PC-9 (cell line): ENCODE data around the gene BCL2. TPM values are rescaled to one million over a fixed set of nuclear protein-coding genes. Genes with fewer than 3 reads are reported as not detected.

ENCODE experiments used
- BruUV-seq: library from RNA; stranded (reverse); fragments of 400-500 nt; replicated peaks from 2 replicates; lab custom pipeline; 2021; lab: Mats Ljungman, UMichigan
- CTCF ChIA-PET: fragments of 300-600 bp; sonication (Branson Sonifier 250); formaldehyde crosslinking; loops from one replicate; lab custom pipeline; 2022; ENCODE audit warnings: antibody characterized with exemption; lab: Charles Lee
- POLR2A ChIA-PET: fragments of 300-600 bp; sonication (Branson Sonifier 250); formaldehyde crosslinking; loops from one replicate; lab custom pipeline; 2022; ENCODE audit warnings: antibody characterized with exemption; ENCODE audit not compliant: unreplicated experiment; lab: Charles Lee
- DNase-seq, 2 experiments: peaks; one replicate each; pipeline versions ENCODE4 v3.0.0 to v3.0.0-alpha.2; 2015 to 2022; ENCODE audit warnings: mixed read lengths in 1 of 2
- H2AFZ ChIP-seq: fragments of 200-600 bp; sonication (generic); 2 replicates; pipeline ENCODE4 v1.8.1; 2017; ENCODE audit warnings: antibody characterized with exemption
- H3F3A ChIP-seq: fragments of 200-600 bp; sonication (generic); 2 replicates; pipeline ENCODE4 v1.8.1; 2017; ENCODE audit warnings: antibody characterized with exemption, mild to moderate bottlenecking, low read depth; ENCODE audit not compliant: insufficient read depth
- H3K27ac ChIP-seq: fragments of 200-600 bp; sonication (generic); 2 replicates; pipeline ENCODE4 v1.6.1; 2016; ENCODE audit warnings: mixed run types
- H3K27me3 ChIP-seq: fragments of 200-600 bp; sonication (generic); 2 replicates; pipeline ENCODE4 v1.6.1; 2016; ENCODE audit warnings: low read depth, mixed run types; ENCODE audit not compliant: insufficient read depth
- H3K36me3 ChIP-seq: fragments of 200-600 bp; sonication (generic); 2 replicates; pipeline ENCODE4 v1.6.1; 2016; ENCODE audit warnings: low read depth, mixed run types
- H3K4me1 ChIP-seq: fragments of 200-600 bp; sonication (generic); replicated peaks from 2 replicates; pipeline ENCODE4 v1.6.1; 2016; ENCODE audit warnings: mixed run types; ENCODE audit not compliant: insufficient read depth
- H3K4me2 ChIP-seq: fragments of 200-600 bp; sonication (generic); 2 replicates; pipeline ENCODE4 v1.6.1; 2017; ENCODE audit warnings: mixed run types
- H3K4me3 ChIP-seq: fragments of 200-600 bp; sonication (generic); 2 replicates; pipeline ENCODE4 v1.6.1; 2016; ENCODE audit warnings: mixed run types
- H3K79me2 ChIP-seq: fragments of 200-600 bp; sonication (generic); 2 replicates; pipeline ENCODE4 v1.6.1; 2017; ENCODE audit warnings: low read depth, mixed run types
- H3K9me2 ChIP-seq: fragments of 200-600 bp; sonication (generic); 2 replicates; pipeline ENCODE4 v1.8.1; 2017; ENCODE audit warnings: mild to moderate bottlenecking; ENCODE audit not compliant: insufficient read depth
- H3K9me3 ChIP-seq: fragments of 200-600 bp; sonication (generic); 2 replicates; pipeline ENCODE4 v1.8.1; 2016; ENCODE audit warnings: low read depth; ENCODE audit not compliant: insufficient read depth
- H4K20me1 ChIP-seq: fragments of 200-600 bp; sonication (generic); 2 replicates; pipeline ENCODE4 v1.8.1; 2017; ENCODE audit not compliant: insufficient read depth
- CTCF ChIP-seq: fragments of 200-600 bp; sonication (generic); conservative IDR thresholded peaks from 2 replicates; pipeline ENCODE4 v1.6.1; 2017; ENCODE audit warnings: mixed run types, antibody characterized with exemption, mild to moderate bottlenecking, moderate library complexity
- EZH2 ChIP-seq: fragments of 200-600 bp; sonication (generic); IDR thresholded peaks from 2 replicates; pipeline ENCODE4 v1.8.0; 2017; ENCODE audit warnings: antibody characterized with exemption, low read depth
- intact Hi-C: fragments of 100-400 bp; cut with micrococcal nuclease; formaldehyde crosslinking; loops from one replicate; pipeline ENCODE4 v1.10.0; 2022; ENCODE audit not compliant: unreplicated experiment
- total RNA-seq: library from RNA; stranded (reverse); gene quantifications from 2 replicates; pipeline ENCODE4 v1.2.3, GENCODE V29; 2021

BCL2 gene
- total RNA-seq, 1 experiment from 2014 or later = 2.0 TPM

- POLR2A ChIA-PET = no interaction called here
Measured at GRCh38 chr18:63315876-63316275, 3.7 kb downstream of the BCL2 start.

GRCh38 chr18:63315131-63315662, 4.4 kb downstream of the BCL2 start:
- no peak for DNase-seq
- Histone ChIP-seq H3K27ac (no peak overlapping the region), H3F3A (no peaks in the 10 kb centered on the region), H3K36me3 (no peaks in the 10 kb centered on the region), H3K9me3 (no peaks in the 10 kb centered on the region), H3K27me3 (no peaks in the 10 kb centered on the region), H3K79me2 (no peaks in the 10 kb centered on the region), H2AFZ (no peak overlapping the region), H4K20me1 (no peaks in the 10 kb centered on the region), H3K4me1 (peaks cover 14% of the 10 kb centered on the region; the same call in 1 of the 2 replicates), H3K4me2 (no peak overlapping the region), H3K4me3 (no peak overlapping the region), H3K9me2 (no peaks in the 10 kb centered on the region)
- no TSS peak for BruUV-seq
- intact Hi-C loops = loop anchor here (5.0 kb wide), 1 partner anchor 78 kb away; no protein-coding TSS in a partner anchor
- POLR2A ChIA-PET = no interaction called here
- no peak for TF ChIP-seq EZH2
- no peak for TF ChIP-seq CTCF
- CTCF ChIA-PET = no interaction called here

More at GRCh38 chr18:63315876-63316275, 3.7 kb downstream of the BCL2 start:
- Histone ChIP-seq H3K36me3 (no peaks in the 10 kb centered on the region), H2AFZ (no peak overlapping the region), H3K79me2 (no peaks in the 10 kb centered on the region), H4K20me1 (no peaks in the 10 kb centered on the region), H3F3A (no peaks in the 10 kb centered on the region), H3K4me3 (no peak overlapping the region), H3K4me1 (peaks cover 15% of the 10 kb centered on the region; the same call in 1 of the 2 replicates), H3K27ac (no peak overlapping the region), H3K9me3 (no peaks in the 10 kb centered on the region), H3K9me2 (no peaks in the 10 kb centered on the region), H3K27me3 (no peaks in the 10 kb centered on the region), H3K4me2 (0 out of 2 replicates have a peak overlapping the region, but pooled peaks have one; percentile 33)
- CTCF ChIA-PET = no interaction called here
- TF ChIP-seq CTCF (no peak), EZH2 (no peak)
- no peak for DNase-seq
- BruUV-seq = no TSS peak
- intact Hi-C loops = loop anchor here (5.0 kb wide), 1 partner anchor 79 kb away; no protein-coding TSS in a partner anchor

DNA sequence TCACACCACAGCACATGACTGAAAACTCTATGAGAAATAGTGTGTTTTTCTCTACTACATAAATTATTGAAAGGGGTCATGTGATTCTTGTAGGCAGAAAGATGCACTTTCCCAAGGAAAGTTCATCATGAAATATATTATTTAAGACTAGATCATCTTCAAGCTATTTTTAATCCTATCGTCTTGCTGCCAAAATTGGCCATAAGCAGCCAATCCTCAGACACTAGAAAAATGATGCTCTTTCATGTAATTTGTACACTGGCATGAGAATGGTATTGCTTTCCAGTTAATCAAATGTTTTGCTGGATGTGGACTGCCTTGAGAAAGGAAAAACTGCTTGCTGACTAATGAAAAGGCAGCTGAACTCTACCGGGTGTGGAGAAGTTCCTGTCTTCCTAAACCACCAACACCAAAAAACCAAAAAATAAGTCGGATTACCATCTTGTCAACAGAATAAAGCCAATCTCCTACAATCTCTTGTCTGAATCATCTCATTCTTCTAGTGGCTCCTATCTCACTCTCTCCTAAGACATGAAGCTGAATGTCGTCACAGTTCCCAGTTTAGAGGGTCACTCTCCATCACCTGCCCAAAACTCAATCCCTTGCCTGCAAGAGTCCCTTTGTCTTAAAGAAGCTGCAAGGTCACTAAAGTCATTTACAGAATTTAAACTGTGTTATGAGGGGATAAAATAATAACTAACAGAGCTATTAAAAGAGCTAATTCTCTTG, 5.3 kb downstream of the BCL2 start:
- Histone ChIP-seq H3K4me2 (no peak overlapping the region), H3K9me2 (no peaks in the 10 kb centered on the region), H4K20me1 (no peaks in the 10 kb centered on the region), H3K36me3 (no peaks in the 10 kb centered on the region), H3K4me3 (no peak overlapping the region), H3K9me3 (no peaks in the 10 kb centered on the region), H3K79me2 (no peaks in the 10 kb centered on the region), H3K27me3 (no peaks in the 10 kb centered on the region), H3F3A (no peaks in the 10 kb centered on the region), H2AFZ (no peak overlapping the region; the same call in 1 of the 2 replicates), H3K4me1 (peaks cover 14% of the 10 kb centered on the region; the same call in 1 of the 2 replicates), H3K27ac (no peak overlapping the region)
- TF ChIP-seq CTCF (no peak), EZH2 (no peak)
- CTCF ChIA-PET = no interaction called here
- intact Hi-C loops = no loop called here
- POLR2A ChIA-PET = interaction anchor here (0.7 kb wide), 1 partner anchor 77 kb away, joined by 3 read pairs; no protein-coding TSS in a partner anchor
- BruUV-seq = no TSS peak
- no peak for DNase-seq
